NCI-H1048 (cell line): ENCODE results near the gene NPR2.

ENCODE experiments used
- DNase-seq: peaks from one replicate; lab custom pipeline; 2025; lab: John Stamatoyannopoulos, UW

The NPR2 gene

GRCh38 chr9:35791297-35791921 is at the start of gene NPR2:
Gene NPR2 (plus strand): TSS chr9:35791591. CDS start chr9:35792409, 818 bp downstream.
- no peak for DNase-seq

- DNase-seq: no peak
Measured at GRCh38 chr9:35741740-35742139, 49.7 kb upstream of the NPR2 start.

- DNase-seq: no peak
Measured at GRCh38 chr9:35743452-35743851, 47.9 kb upstream of the NPR2 start.

GRCh38 chr9:35743880-35744518 is 47.4 kb upstream of the NPR2 start:
- DNase-seq: no peak

GRCh38 chr9:35745569-35745968 is 45.8 kb upstream of the NPR2 start:
- no peak for DNase-seq

GRCh38 chr9:35746583-35746982 is 44.8 kb upstream of the NPR2 start:
- DNase-seq: no peak

GRCh38 chr9:35748242-35748857 is 43.0 kb upstream of the NPR2 start:
- DNase-seq: no peak

- no peak for DNase-seq
Measured at GRCh38 chr9:35748858-35749514, 42.4 kb upstream of the NPR2 start, which contains the start of the genes GBA2 and RGP1. Gene GBA2 (minus strand): TSS chr9:35749228. CDS start chr9:35748704, 524 bp downstream. Gene RGP1 (plus strand): TSS chr9:35749287. CDS start chr9:35749756, 469 bp downstream.

GRCh38 chr9:35749515-35750255 is 41.7 kb upstream of the NPR2 start:
- no peak for DNase-seq

- DNase-seq: no peak
Measured at GRCh38 chr9:35750256-35750531, 41.2 kb upstream of the NPR2 start.

- no peak for DNase-seq
Measured at GRCh38 chr9:35753466-35753865, 37.9 kb upstream of the NPR2 start.

GRCh38 chr9:35754264-35754663 is 37.1 kb upstream of the NPR2 start, which contains the start of gene MSMP:
Gene MSMP (minus strand): TSS chr9:35754276. CDS start chr9:35754129, 147 bp downstream.
- DNase-seq: no peak

- DNase-seq: no peak
Measured at GRCh38 chr9:35755071-35755470, 36.3 kb upstream of the NPR2 start.

- no peak for DNase-seq
Measured at GRCh38 chr9:35756275-35757225, 34.8 kb upstream of the NPR2 start.

GRCh38 chr9:35757226-35757891 is 34.0 kb upstream of the NPR2 start:
- DNase-seq: no peak

GRCh38 chr9:35757892-35758275 is 33.5 kb upstream of the NPR2 start:
- DNase-seq: no peak

- no peak for DNase-seq
Measured at GRCh38 chr9:35758475-35759050, 32.8 kb upstream of the NPR2 start.

GRCh38 chr9:35759795-35760194 is 31.6 kb upstream of the NPR2 start:
- DNase-seq: no peak

GRCh38 chr9:35760651-35761050 is 30.7 kb upstream of the NPR2 start:
- no peak for DNase-seq

- no peak for DNase-seq
Measured at GRCh38 chr9:35763181-35763580, 28.2 kb upstream of the NPR2 start.
